Femur (tissue), 1 donor: Measurements from ENCODE around the gene PMEPA1.
A peak's percentile ranks its signal among the peaks of the same experiment; 100 is the strongest.

Experiments used
- DNase-seq: peaks from one replicate; pipeline ENCODE4 v3.0.0-alpha.2; 2017

The PMEPA1 gene

GRCh38 chr20:57659517-57660180 lies 50.2 kb downstream of the PMEPA1 start:
- peak; percentile 14 for DNase-seq

GRCh38 chr20:57658833-57659516 lies 50.8 kb downstream of the PMEPA1 start:
- peak; percentile 18 for DNase-seq

GRCh38 chr20:57658447-57658832 lies 51.4 kb downstream of the PMEPA1 start:
- no peak for DNase-seq

- peak; percentile 24 for DNase-seq
These were observed 52.0 kb downstream of the PMEPA1 start for GRCh38 chr20:57657535-57658446.

- peak; percentile 17 for DNase-seq
These were observed 52.8 kb downstream of the PMEPA1 start for GRCh38 chr20:57656821-57657534.

- peak; percentile 18 for DNase-seq
These were observed 53.5 kb downstream of the PMEPA1 start for GRCh38 chr20:57656252-57656820.

- DNase-seq = peak; percentile 13
These were observed 54.0 kb downstream of the PMEPA1 start for GRCh38 chr20:57655809-57656155.

GRCh38 chr20:57654998-57655808 lies 54.6 kb downstream of the PMEPA1 start:
- peak; percentile 22 for DNase-seq

- DNase-seq = peak; percentile 72
These were observed 55.3 kb downstream of the PMEPA1 start for GRCh38 chr20:57654363-57654997.

GRCh38 chr20:57653910-57654309 lies 55.9 kb downstream of the PMEPA1 start:
- DNase-seq = peak; percentile 11

- no peak for DNase-seq
These were observed 56.3 kb downstream of the PMEPA1 start for GRCh38 chr20:57653546-57653900.

- peak; percentile 13 for DNase-seq
These were observed 56.9 kb downstream of the PMEPA1 start for GRCh38 chr20:57652606-57653545.

GRCh38 chr20:57651881-57652605 lies 57.8 kb downstream of the PMEPA1 start:
- peak; percentile 17 for DNase-seq

GRCh38 chr20:57650756-57651483 lies 58.9 kb downstream of the PMEPA1 start:
- no peak for DNase-seq

GRCh38 chr20:57650266-57650665 lies 59.5 kb downstream of the PMEPA1 start:
- DNase-seq = peak; percentile 19

- DNase-seq = peak; percentile 10
These were observed 60.2 kb downstream of the PMEPA1 start for GRCh38 chr20:57649617-57650015.

GRCh38 chr20:57648878-57649616 lies 60.8 kb downstream of the PMEPA1 start:
- peak; percentile 13 for DNase-seq
